KMS-11 (cell line): ENCODE measurements around the gene KCNQ1.

ENCODE experiments used
- H2AFZ ChIP-seq: fragments of 200-600 bp; sonication (generic); 2 replicates; pipeline ENCODE4 v1.6.1; 2016; ENCODE audit warnings: antibody characterized with exemption, mixed run types, low read depth
- H3K27ac ChIP-seq: fragments of 200-600 bp; sonication (generic); 2 replicates; pipeline ENCODE4 v1.6.1; 2016; ENCODE audit warnings: mild to moderate bottlenecking, mixed run types
- H3K27me3 ChIP-seq: fragments of 200-600 bp; sonication (generic); 2 replicates; pipeline ENCODE4 v1.6.1; 2017; ENCODE audit warnings: mild to moderate bottlenecking, low read depth, mixed run types, moderate library complexity; ENCODE audit not compliant: insufficient read depth
- H3K36me3 ChIP-seq: fragments of 200-600 bp; sonication (generic); 2 replicates; pipeline ENCODE4 v1.6.1; 2017; ENCODE audit warnings: mild to moderate bottlenecking, mixed run types; ENCODE audit not compliant: insufficient read depth
- H3K4me1 ChIP-seq: fragments of 200-600 bp; sonication (generic); 2 replicates; pipeline ENCODE4 v1.6.1; 2016; ENCODE audit warnings: mild to moderate bottlenecking, low read depth, mixed run types; ENCODE audit not compliant: poor library complexity, severe bottlenecking
- H3K4me2 ChIP-seq: fragments of 200-600 bp; sonication (generic); 2 replicates; pipeline ENCODE4 v1.7.0; 2016; ENCODE audit warnings: mild to moderate bottlenecking, mixed run types
- H3K4me3 ChIP-seq: fragments of 200-600 bp; sonication (generic); IDR thresholded peaks from 2 replicates; pipeline ENCODE4 v1.6.1; 2017; ENCODE audit warnings: low read depth, low read length, mixed read lengths; ENCODE audit not compliant: insufficient read depth
- H3K79me2 ChIP-seq: fragments of 200-600 bp; sonication (generic); 2 replicates; pipeline ENCODE4 v1.6.1; 2016; ENCODE audit warnings: low read depth, mixed run types; ENCODE audit not compliant: insufficient read depth
- H3K9ac ChIP-seq: fragments of 200-600 bp; sonication (generic); 2 replicates; pipeline ENCODE4 v1.6.1; 2016; ENCODE audit warnings: mild to moderate bottlenecking, mixed run types
- H4K20me1 ChIP-seq: fragments of 200-600 bp; sonication (generic); 2 replicates; pipeline ENCODE4 v1.6.1; 2016; ENCODE audit warnings: mild to moderate bottlenecking, mixed run types; ENCODE audit not compliant: insufficient read depth
- TF ChIP-seq, protein P1 (sequence below): fragments of 200-600 bp; sonication (generic); conservative IDR thresholded peaks from 2 replicates; pipeline ENCODE4 v1.6.1; 2017; ENCODE audit warnings: low read depth, mild to moderate bottlenecking, antibody characterized with exemption, low read length, moderate library complexity, mixed read lengths

KCNQ1 gene

DNA sequence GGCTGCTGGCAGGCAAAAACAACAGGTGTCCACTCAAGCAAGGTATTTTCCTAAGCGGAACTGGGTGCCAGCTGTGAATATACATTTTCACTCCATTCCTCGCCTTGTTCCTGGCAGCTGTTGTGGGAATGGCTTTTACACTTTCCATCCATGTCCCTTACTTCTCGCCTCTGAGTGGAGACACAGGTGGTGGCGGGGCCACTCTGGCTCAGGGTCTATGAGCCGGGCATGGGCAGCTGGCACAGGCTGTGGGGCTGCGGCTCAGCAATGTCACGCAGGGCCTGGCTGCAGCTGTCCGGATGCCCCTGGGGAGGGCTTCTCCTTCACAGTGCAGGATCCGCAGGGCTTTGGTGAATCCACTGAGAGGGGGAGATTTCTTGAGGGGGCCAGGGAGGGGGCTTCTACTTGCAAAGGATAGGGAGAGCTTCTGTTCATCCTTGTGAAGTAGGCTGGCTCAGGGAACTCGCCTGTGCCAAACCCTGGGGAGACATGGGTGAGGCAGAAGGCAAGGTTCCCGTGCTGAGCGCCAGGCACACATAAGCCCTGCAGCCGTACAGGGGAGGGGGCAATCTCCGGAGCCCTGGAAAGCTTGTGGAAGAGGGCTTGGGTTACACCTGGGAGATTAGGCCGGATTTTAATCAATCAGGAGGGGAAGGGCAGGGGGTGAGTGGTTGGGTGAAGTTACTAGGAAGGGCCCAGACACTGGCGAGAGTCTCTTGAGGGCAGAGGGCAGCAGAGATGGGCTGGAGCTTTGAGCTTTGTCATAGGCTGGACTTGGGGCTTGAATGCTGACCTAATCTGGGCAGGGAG lies 209.3 kb downstream of the KCNQ1 start:
- Histone ChIP-seq H4K20me1 (no peaks in the 10 kb centered on the region), H3K4me3 (no peak overlapping the region), H3K36me3 (no peaks in the 10 kb centered on the region), H3K27me3 (no peaks in the 10 kb centered on the region), H3K4me1 (no peaks in the 10 kb centered on the region), H3K4me2 (no peak overlapping the region), H2AFZ (no peak overlapping the region), H3K79me2 (no peaks in the 10 kb centered on the region), H3K9ac (no peak overlapping the region), H3K27ac (no peak overlapping the region)
- TF ChIP-seq, protein P1, sequence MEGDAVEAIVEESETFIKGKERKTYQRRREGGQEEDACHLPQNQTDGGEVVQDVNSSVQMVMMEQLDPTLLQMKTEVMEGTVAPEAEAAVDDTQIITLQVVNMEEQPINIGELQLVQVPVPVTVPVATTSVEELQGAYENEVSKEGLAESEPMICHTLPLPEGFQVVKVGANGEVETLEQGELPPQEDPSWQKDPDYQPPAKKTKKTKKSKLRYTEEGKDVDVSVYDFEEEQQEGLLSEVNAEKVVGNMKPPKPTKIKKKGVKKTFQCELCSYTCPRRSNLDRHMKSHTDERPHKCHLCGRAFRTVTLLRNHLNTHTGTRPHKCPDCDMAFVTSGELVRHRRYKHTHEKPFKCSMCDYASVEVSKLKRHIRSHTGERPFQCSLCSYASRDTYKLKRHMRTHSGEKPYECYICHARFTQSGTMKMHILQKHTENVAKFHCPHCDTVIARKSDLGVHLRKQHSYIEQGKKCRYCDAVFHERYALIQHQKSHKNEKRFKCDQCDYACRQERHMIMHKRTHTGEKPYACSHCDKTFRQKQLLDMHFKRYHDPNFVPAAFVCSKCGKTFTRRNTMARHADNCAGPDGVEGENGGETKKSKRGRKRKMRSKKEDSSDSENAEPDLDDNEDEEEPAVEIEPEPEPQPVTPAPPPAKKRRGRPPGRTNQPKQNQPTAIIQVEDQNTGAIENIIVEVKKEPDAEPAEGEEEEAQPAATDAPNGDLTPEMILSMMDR = no peak

DNA sequence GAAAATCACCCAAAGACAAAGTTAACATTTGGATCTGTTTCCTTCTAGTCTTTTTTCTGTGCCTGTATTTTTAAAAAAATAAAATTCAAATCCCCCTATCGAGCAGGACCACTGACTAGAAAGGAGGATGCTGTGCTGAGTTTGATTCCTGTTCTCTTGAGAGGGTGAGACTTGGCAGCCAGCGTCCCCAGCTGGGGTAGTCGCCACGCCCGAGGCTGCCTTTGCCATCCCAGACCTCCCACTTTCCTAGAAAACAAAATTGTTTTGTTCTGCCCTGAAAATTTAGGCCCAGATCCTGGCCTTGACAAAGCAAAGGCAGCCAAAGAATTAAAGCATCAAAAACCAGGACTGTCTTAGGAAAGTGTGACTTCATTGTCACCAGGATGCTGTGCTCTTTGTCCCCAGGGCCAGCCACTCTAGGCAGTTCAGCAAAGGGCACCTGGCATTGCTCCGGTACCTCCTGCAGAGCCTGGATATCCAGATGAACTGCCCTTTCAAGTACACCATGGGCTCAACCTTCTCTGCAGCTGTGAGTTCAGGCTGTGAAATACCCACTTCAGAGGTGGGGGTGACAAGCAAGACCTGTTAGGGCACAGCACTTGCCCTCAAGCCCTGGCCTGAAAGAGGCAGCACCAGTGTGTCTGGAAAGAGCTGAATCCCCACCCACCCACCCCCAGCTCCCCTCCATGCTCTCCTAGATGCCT lies 210.4 kb downstream of the KCNQ1 start:
- Histone ChIP-seq H3K4me1 (no peaks in the 10 kb centered on the region), H2AFZ (no peak overlapping the region), H3K79me2 (no peaks in the 10 kb centered on the region), H3K9ac (no peak overlapping the region), H3K27ac (no peak overlapping the region), H3K27me3 (no peaks in the 10 kb centered on the region), H3K4me2 (no peak overlapping the region), H4K20me1 (no peaks in the 10 kb centered on the region), H3K36me3 (no peaks in the 10 kb centered on the region), H3K4me3 (no peak overlapping the region)
- TF ChIP-seq, protein P1 = no peak

GRCh38 chr11:2655834-2656622 lies 211.2 kb downstream of the KCNQ1 start:
- Histone ChIP-seq H3K4me3 (no peak overlapping the region), H3K9ac (no peak overlapping the region), H3K27me3 (no peaks in the 10 kb centered on the region), H3K4me2 (no peak overlapping the region), H3K79me2 (no peaks in the 10 kb centered on the region), H3K4me1 (no peaks in the 10 kb centered on the region), H4K20me1 (no peaks in the 10 kb centered on the region), H3K36me3 (no peaks in the 10 kb centered on the region), H2AFZ (no peak overlapping the region), H3K27ac (no peak overlapping the region)
- TF ChIP-seq, protein P1 = no peak

DNA sequence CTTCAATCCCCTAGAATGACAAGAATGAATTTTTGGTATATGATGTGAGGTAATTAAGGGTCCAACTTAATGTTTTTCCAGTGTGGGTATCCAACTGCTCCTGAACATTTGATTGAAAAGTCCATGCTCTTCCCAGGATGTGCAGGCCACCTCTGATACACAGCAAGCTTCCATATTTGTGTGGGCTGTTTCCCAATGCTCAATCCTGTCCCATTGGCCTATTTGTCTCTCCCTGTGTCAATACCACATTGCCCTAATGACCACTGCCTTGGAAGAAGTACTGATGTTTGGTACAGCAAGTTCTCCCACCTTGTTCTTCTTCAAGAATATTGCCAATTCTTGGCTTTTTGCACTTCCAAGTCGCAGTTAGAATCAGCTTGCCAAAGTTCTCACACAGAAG lies 212.1 kb downstream of the KCNQ1 start:
- Histone ChIP-seq H3K36me3 (no peaks in the 10 kb centered on the region), H3K9ac (no peak overlapping the region), H3K27me3 (no peaks in the 10 kb centered on the region), H4K20me1 (no peaks in the 10 kb centered on the region), H3K79me2 (no peaks in the 10 kb centered on the region), H3K4me3 (no peak overlapping the region), H3K27ac (no peak overlapping the region), H3K4me1 (no peaks in the 10 kb centered on the region), H2AFZ (no peak overlapping the region), H3K4me2 (no peak overlapping the region)
- TF ChIP-seq, protein P1 = no peak
